SK-N-SH (cell line): ENCODE measurements around the gene NEURL3.

Source experiments
- EP300 ChIP-seq, 2 experiments: IDR thresholded peaks; 2 replicates each; pipeline versions ENCODE4 v1.4.0 to v1.6.1; 2012; ENCODE audit warnings: borderline replicate concordance in 1 of 2, low read depth in 1 of 2, low read length in 1 of 2
- FOSL2 ChIP-seq: IDR thresholded peaks from 2 replicates; pipeline ENCODE4 v1.4.0; 2012; ENCODE audit warnings: low read depth, mild to moderate bottlenecking, moderate library complexity, borderline replicate concordance
- FOXM1 ChIP-seq: IDR thresholded peaks from 2 replicates; pipeline ENCODE4 v1.4.0; 2012; ENCODE audit warnings: low read depth, mild to moderate bottlenecking
- GATA2 ChIP-seq: sonication (generic); formaldehyde crosslinking; IDR thresholded peaks from 2 replicates; pipeline ENCODE4 v1.5.0; 2020; ENCODE audit warnings: mild to moderate bottlenecking, missing genetic modification reagents
- JUND ChIP-seq: IDR thresholded peaks from 2 replicates; pipeline ENCODE4 v1.4.0; 2012
- NFIC ChIP-seq: IDR thresholded peaks from 2 replicates; pipeline ENCODE4 v1.4.0; 2012; ENCODE audit warnings: borderline replicate concordance
- POLR2AphosphoS5 ChIP-seq: IDR thresholded peaks from 2 replicates; pipeline ENCODE4 v1.6.1; 2012; ENCODE audit warnings: low read depth, low read length
- RCOR1 ChIP-seq: fragments of 150-350 bp; IDR thresholded peaks from 2 replicates; pipeline ENCODE4 v1.6.1; 2017; ENCODE audit warnings: antibody characterized with exemption, low read length
- SMC3 ChIP-seq: IDR thresholded peaks from 2 replicates; pipeline ENCODE4 v1.6.1; 2012; ENCODE audit warnings: low read depth, low read length, improper control_type of control experiment
- TAF1 ChIP-seq: IDR thresholded peaks from 2 replicates; pipeline ENCODE4 v1.6.1; 2012; ENCODE audit warnings: low read depth, mild to moderate bottlenecking, low read length, moderate library complexity, borderline replicate concordance
- TF ChIP-seq, protein P1 (sequence below): fragments of 150-350 bp; IDR thresholded peaks from 2 replicates; pipeline ENCODE4 v1.6.1; 2017; ENCODE audit warnings: antibody characterized with exemption, low read length, low read depth, borderline replicate concordance
- TF ChIP-seq, protein P2 (sequence below): fragments of 200-600 bp; sonication (generic); IDR thresholded peaks from 2 replicates; pipeline ENCODE4 v1.6.1; 2017; ENCODE audit warnings: antibody characterized with exemption, mild to moderate bottlenecking, moderate library complexity
- TF ChIP-seq, protein P3 (sequence below): fragments of 150-350 bp; IDR thresholded peaks from 2 replicates; pipeline ENCODE4 v1.6.1; 2016; ENCODE audit warnings: mild to moderate bottlenecking, low read depth, low read length

DNA sequence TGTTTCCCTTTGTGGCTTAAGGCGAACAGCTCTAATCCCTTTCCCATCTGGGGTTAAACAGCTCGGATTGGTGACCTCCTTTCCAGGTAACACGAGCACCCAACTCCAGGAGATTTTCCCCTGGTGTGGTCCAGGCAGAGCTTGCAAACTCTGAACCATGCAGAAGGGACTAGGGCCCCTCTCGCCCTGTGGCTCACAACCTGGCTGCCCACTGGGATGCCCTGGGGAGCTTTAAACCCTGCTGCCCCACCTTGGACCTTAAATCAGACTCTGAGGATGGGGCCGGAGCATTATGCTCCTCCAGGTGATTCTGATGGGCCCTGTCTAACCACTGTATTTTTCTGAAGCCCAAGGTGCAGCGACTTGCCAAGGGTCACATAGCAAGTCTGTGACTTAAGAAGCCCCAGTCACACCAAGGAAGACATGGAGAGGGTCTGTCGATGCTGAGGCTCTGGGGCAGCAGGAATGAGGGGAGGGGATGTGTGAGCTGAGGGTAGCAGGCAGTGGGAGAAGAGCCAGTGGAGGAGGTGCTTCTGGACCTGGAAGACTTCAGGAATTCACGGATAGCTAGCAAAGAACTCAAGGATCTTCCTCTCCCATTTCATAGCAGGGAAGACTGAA, 37.3 kb upstream of the NEURL3 start:
- TF ChIP-seq, protein P1, sequence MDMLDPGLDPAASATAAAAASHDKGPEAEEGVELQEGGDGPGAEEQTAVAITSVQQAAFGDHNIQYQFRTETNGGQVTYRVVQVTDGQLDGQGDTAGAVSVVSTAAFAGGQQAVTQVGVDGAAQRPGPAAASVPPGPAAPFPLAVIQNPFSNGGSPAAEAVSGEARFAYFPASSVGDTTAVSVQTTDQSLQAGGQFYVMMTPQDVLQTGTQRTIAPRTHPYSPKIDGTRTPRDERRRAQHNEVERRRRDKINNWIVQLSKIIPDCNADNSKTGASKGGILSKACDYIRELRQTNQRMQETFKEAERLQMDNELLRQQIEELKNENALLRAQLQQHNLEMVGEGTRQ, result no peak
- TF ChIP-seq TAF1 (no peak), SMC3 (no peak), FOSL2 (no peak), NFIC (no peak), GATA2 (no peak), EP300 (IDR thresholded peaks at IDR 0.05; ENCODE audit: borderline replicate concordance in 1 of 2, low read depth in 1 of 2, low read length in 1 of 2) (no peak), JUND (no peak), RCOR1 (no peak), FOXM1 (no peak), POLR2AphosphoS5 (no peak)
- TF ChIP-seq, protein P2, sequence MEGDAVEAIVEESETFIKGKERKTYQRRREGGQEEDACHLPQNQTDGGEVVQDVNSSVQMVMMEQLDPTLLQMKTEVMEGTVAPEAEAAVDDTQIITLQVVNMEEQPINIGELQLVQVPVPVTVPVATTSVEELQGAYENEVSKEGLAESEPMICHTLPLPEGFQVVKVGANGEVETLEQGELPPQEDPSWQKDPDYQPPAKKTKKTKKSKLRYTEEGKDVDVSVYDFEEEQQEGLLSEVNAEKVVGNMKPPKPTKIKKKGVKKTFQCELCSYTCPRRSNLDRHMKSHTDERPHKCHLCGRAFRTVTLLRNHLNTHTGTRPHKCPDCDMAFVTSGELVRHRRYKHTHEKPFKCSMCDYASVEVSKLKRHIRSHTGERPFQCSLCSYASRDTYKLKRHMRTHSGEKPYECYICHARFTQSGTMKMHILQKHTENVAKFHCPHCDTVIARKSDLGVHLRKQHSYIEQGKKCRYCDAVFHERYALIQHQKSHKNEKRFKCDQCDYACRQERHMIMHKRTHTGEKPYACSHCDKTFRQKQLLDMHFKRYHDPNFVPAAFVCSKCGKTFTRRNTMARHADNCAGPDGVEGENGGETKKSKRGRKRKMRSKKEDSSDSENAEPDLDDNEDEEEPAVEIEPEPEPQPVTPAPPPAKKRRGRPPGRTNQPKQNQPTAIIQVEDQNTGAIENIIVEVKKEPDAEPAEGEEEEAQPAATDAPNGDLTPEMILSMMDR, result no peak
- TF ChIP-seq, protein P3, sequence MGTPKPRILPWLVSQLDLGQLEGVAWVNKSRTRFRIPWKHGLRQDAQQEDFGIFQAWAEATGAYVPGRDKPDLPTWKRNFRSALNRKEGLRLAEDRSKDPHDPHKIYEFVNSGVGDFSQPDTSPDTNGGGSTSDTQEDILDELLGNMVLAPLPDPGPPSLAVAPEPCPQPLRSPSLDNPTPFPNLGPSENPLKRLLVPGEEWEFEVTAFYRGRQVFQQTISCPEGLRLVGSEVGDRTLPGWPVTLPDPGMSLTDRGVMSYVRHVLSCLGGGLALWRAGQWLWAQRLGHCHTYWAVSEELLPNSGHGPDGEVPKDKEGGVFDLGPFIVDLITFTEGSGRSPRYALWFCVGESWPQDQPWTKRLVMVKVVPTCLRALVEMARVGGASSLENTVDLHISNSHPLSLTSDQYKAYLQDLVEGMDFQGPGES, result no peak
